IMR-90 (cell line): ENCODE measurements around the gene LRP11. TPM values are rescaled to one million over a fixed set of nuclear protein-coding genes. Genes with fewer than 3 reads are reported as not detected.

ENCODE experiments used
- ATAC-seq: fragments of 200-7000 bp; cut with Tn5 transposase; 2 replicates; pipeline ENCODE4 v1.9.1; 2020; ENCODE audit warnings: low read depth, mild to moderate bottlenecking, moderate library complexity
- BruUV-seq: library from RNA; stranded (reverse); fragments of 400-500 nt; replicated peaks from 2 replicates; lab custom pipeline; 2021; lab: Mats Ljungman, UMichigan
- CTCF ChIA-PET: fragments of 300-600 bp; formaldehyde crosslinking; extraction: SDS; loops from one replicate; lab custom pipeline; 2021; ENCODE audit warnings: antibody characterized with exemption; lab: Yijun Ruan, JAX
- POLR2A ChIA-PET: fragments of 300-600 bp; sonication (Branson Sonifier 250); formaldehyde crosslinking; loops from one replicate; lab custom pipeline; 2022; ENCODE audit warnings: antibody characterized with exemption; ENCODE audit not compliant: unreplicated experiment; lab: Charles Lee
- DNase-seq: peaks from one replicate; pipeline ENCODE4 v3.0.0; 2013
- H2AFZ ChIP-seq: replicated peaks from 2 replicates; pipeline ENCODE3; 2013; ENCODE audit warnings: low read length, mild to moderate bottlenecking; ENCODE audit not compliant: poor library complexity
- H2AK5ac ChIP-seq: 2 replicates; pipeline ENCODE4 v1.6.1; 2013; ENCODE audit warnings: low read depth, low read length, inconsistent platforms
- H2AK9ac ChIP-seq: replicated peaks from 2 replicates; pipeline ENCODE3; 2013; ENCODE audit warnings: mild to moderate bottlenecking, low read depth, low read length, moderate library complexity; ENCODE audit not compliant: poor library complexity
- H2BK120ac ChIP-seq: 2 replicates; pipeline ENCODE4 v1.6.1; 2013; ENCODE audit warnings: low read depth, low read length, inconsistent platforms
- H2BK15ac ChIP-seq: 3 replicates; pipeline ENCODE4 v1.6.1; 2013; ENCODE audit warnings: low read depth, low read length, inconsistent platforms
- H2BK20ac ChIP-seq: 2 replicates; pipeline ENCODE4 v1.6.1; 2013; ENCODE audit warnings: low read depth, mild to moderate bottlenecking, inconsistent platforms, low read length, moderate library complexity
- H2BK5ac ChIP-seq: 2 replicates; pipeline ENCODE4 v1.6.1; 2013; ENCODE audit warnings: mild to moderate bottlenecking, low read depth, low read length, inconsistent platforms; ENCODE audit not compliant: poor library complexity, severe bottlenecking
- H3K14ac ChIP-seq: replicated peaks from 2 replicates; pipeline ENCODE4 v1.6.1; 2013; ENCODE audit warnings: low read depth, low read length, inconsistent platforms
- H3K18ac ChIP-seq: 2 replicates; pipeline ENCODE4 v1.6.1; 2013; ENCODE audit warnings: low read depth, low read length, control low read depth
- H3K23ac ChIP-seq: 2 replicates; pipeline ENCODE4 v1.6.1; 2013; ENCODE audit warnings: low read depth, low read length, inconsistent platforms
- H3K27ac ChIP-seq: 2 replicates; pipeline ENCODE4 v1.5.1; 2013; ENCODE audit warnings: mild to moderate bottlenecking, control low read depth, low read length; ENCODE audit not compliant: insufficient read depth
- H3K27me3 ChIP-seq: 2 replicates; pipeline ENCODE4 v1.6.1; 2013; ENCODE audit warnings: low read length; ENCODE audit not compliant: control insufficient read depth, insufficient read depth
- H3K36me3 ChIP-seq: 2 replicates; pipeline ENCODE4 v1.6.1; 2013; ENCODE audit warnings: low read length, mixed read lengths; ENCODE audit not compliant: control insufficient read depth, insufficient read depth
- H3K4ac ChIP-seq: 2 replicates; pipeline ENCODE4 v1.6.1; 2013; ENCODE audit warnings: low read depth, low read length, inconsistent platforms
- H3K4me1 ChIP-seq: 2 replicates; pipeline ENCODE4 v1.6.1; 2013; ENCODE audit warnings: low read length, mixed read lengths; ENCODE audit not compliant: control insufficient read depth, insufficient read depth
- H3K4me2 ChIP-seq: 2 replicates; pipeline ENCODE4 v1.6.1; 2013; ENCODE audit warnings: low read depth, mild to moderate bottlenecking, control low read depth, low read length, moderate library complexity
- H3K4me3 ChIP-seq: 2 replicates; pipeline ENCODE4 v1.5.1; 2013; ENCODE audit warnings: low read depth, mild to moderate bottlenecking, control low read depth, low read length, moderate library complexity; ENCODE audit not compliant: insufficient read depth
- H3K56ac ChIP-seq: 2 replicates; pipeline ENCODE4 v1.6.1; 2013; ENCODE audit warnings: low read length, inconsistent platforms; ENCODE audit not compliant: insufficient read depth; ENCODE audit errors: extremely low read depth
- H3K79me1 ChIP-seq, 2 experiments: 2 replicates each; pipeline ENCODE4 v1.6.1; 2013; ENCODE audit warnings: low read length in 2 of 2, inconsistent platforms in 1 of 2, low read depth in 1 of 2
- H3K9ac ChIP-seq: 2 replicates; pipeline ENCODE4 v1.6.1; 2013; ENCODE audit warnings: low read depth, low read length, control low read depth
- H3K9me1 ChIP-seq: 2 replicates; pipeline ENCODE4 v1.6.1; 2013; ENCODE audit warnings: low read length, inconsistent platforms; ENCODE audit not compliant: insufficient read depth
- H3K9me3 ChIP-seq: 2 replicates; pipeline ENCODE4 v1.6.1; 2013; ENCODE audit warnings: low read length; ENCODE audit not compliant: control insufficient read depth, insufficient read depth
- H4K20me1 ChIP-seq: 2 replicates; pipeline ENCODE4 v1.6.1; 2013; ENCODE audit warnings: low read length, inconsistent platforms; ENCODE audit not compliant: insufficient read depth
- H4K5ac ChIP-seq: 2 replicates; pipeline ENCODE4 v1.6.1; 2013; ENCODE audit warnings: mild to moderate bottlenecking, low read depth, low read length, control low read depth
- H4K8ac ChIP-seq, 2 experiments: 2 replicates each; pipeline ENCODE4 v1.6.1; 2013; ENCODE audit warnings: low read depth in 2 of 2, low read length in 2 of 2, control low read depth in 1 of 2, inconsistent platforms in 1 of 2
- H4K91ac ChIP-seq: 2 replicates; pipeline ENCODE4 v1.6.1; 2013; ENCODE audit warnings: low read depth, low read length, inconsistent platforms; ENCODE audit not compliant: insufficient read depth
- CEBPB ChIP-seq: IDR thresholded peaks from 2 replicates; pipeline ENCODE4 v1.6.1; 2012; ENCODE audit warnings: low read depth, low read length, improper control_type of control experiment
- CHD1 ChIP-seq: IDR thresholded peaks from 2 replicates; pipeline ENCODE4 v1.6.1; 2012; ENCODE audit warnings: low read depth, low read length, improper control_type of control experiment
- FOS ChIP-seq: fragments of 150-350 bp; IDR thresholded peaks from 2 replicates; pipeline ENCODE4 v1.6.1; 2016; ENCODE audit warnings: low read depth, low read length
- NFE2L2 ChIP-seq: fragments of 150-350 bp; IDR thresholded peaks from 2 replicates; pipeline ENCODE4 v1.6.1; 2016; ENCODE audit warnings: low read depth, mild to moderate bottlenecking, low read length
- POLR2A ChIP-seq: IDR thresholded peaks from 2 replicates; pipeline ENCODE4 v1.6.1; 2012; ENCODE audit warnings: mild to moderate bottlenecking, low read depth, low read length
- RCOR1 ChIP-seq: IDR thresholded peaks from 2 replicates; pipeline ENCODE4 v1.6.1; 2012; ENCODE audit warnings: mild to moderate bottlenecking, low read length, improper control_type of control experiment; ENCODE audit not compliant: insufficient replicate concordance
- SMC3 ChIP-seq: fragments of 150-350 bp; IDR thresholded peaks from 2 replicates; pipeline ENCODE4 v1.6.1; 2016; ENCODE audit warnings: low read depth, mild to moderate bottlenecking, antibody characterized with exemption, low read length, moderate library complexity
- WGBS, 2 experiments: methylation state at CpG; one replicate each; pipeline versions ENCODE4 v1.1.5 to v1.1.7; 2013; ENCODE audit warnings: missing lambda C conversion rate in 2 of 2; ENCODE audit not compliant: insufficient read length in 1 of 2; ENCODE audit errors: extremely low coverage in 2 of 2; 5-methylcytosine and 5-hydroxymethylcytosine counted together
- dilution Hi-C: fragments of 300-500 bp; cut with HindIII; formaldehyde crosslinking; loops from one replicate; pipeline ENCODE4 v1.14.3; 2018; ENCODE audit warnings: low sequenced_read_pairs; ENCODE audit not compliant: unreplicated experiment
- in situ Hi-C: fragments of 300-500 bp; cut with MboI; formaldehyde crosslinking; loops from 3 replicates; pipeline ENCODE4 v1.14.3; 2019; ENCODE audit warnings: low sequenced_read_pairs, inconsistent platforms, mixed read lengths
- intact Hi-C: fragments of 100-400 bp; cut with micrococcal nuclease; formaldehyde crosslinking; loops from 2 replicates; pipeline ENCODE4 v1.10.0; 2022
- polyA plus RNA-seq, 3 experiments: library from polyadenylated mRNA; depleted of rRNA; stranded (reverse); fragments of >200 nt; gene quantifications; 2 replicates each; pipeline ENCODE4 v1.2.3, GENCODE V29; 2012; ENCODE audit warnings: low replicate concordance in 1 of 3
- total RNA-seq: library from RNA; depleted of rRNA; stranded (reverse); fragments of >200 nt; gene quantifications from 2 replicates; pipeline ENCODE4 v1.2.3, GENCODE V29; 2012

The LRP11 gene
- total and polyA plus RNA-seq, 2 of the 4 experiments (the other 2 are of a cell fraction), result 48.8 to 63.8 TPM

DNA sequence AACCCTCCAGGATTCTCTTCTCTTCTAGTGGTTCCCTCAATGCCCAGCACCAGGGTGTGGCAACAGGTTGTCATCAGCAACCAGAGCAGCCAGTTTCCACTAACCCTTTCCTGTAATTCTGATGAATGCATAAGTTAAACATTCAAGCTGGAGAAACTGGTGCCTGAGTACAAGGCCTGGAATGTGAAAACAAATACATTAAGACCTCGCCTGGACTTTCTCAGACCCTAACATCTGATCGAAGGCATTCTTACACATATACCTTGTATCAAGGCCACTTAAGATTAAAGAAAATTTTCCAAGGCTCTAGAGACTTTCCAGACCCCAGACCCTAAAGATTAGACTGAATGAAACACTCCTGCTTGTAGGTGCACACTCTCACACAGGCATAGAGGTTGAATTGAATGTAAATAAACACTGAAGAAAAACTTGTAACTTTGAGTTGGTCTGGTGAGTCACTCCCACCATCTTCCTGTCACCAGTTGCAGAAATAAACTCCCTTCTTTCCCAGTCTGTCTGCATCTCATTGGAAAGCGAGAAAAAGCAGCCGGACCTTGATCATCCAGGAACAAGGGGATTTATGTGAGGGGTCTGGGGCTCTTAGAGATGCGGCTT lies 9.0 kb downstream of the LRP11 start:
- ATAC-seq, result peak; percentile 80
- H4K91ac ChIP-seq, result peak overlapping the region; percentile 98
- peak overlapping the region; percentile 86 for H4K5ac ChIP-seq
- peak; percentile 94 for DNase-seq
- H3K14ac ChIP-seq, result peak overlapping the region; percentile 91
- H2BK20ac ChIP-seq, result peak overlapping the region; percentile 98
- peak overlapping the region; percentile 85 for H3K9ac ChIP-seq
- CTCF ChIA-PET, result no interaction called here
- intact Hi-C loops, result no loop called here
- peak overlapping the region; percentile 98 for H2BK5ac ChIP-seq
- H2BK15ac ChIP-seq, result peak overlapping the region; percentile 98; the same call in 2 of the 3 replicates
- H3K4me3 ChIP-seq, result peak overlapping the region; percentile 34; the same call in 1 of the 2 replicates
- H3K27me3 ChIP-seq, result no peaks in the 10 kb centered on the region
- no CpG with 5 or more reads among the region's 5 CpGs for WGBS, 2 experiments
- peak overlapping the region; percentile 99 for H2BK120ac ChIP-seq
- peaks cover 4% of the 10 kb centered on the region for H3K36me3 ChIP-seq
- peaks cover 2% of the 10 kb centered on the region; the same call in 1 of the 2 replicates for H4K20me1 ChIP-seq
- H2AK9ac ChIP-seq, result peak overlapping the region; percentile 92
- peak overlapping the region; percentile 90; the same call in 1 of the 2 replicates for H3K18ac ChIP-seq
- no peak for TF ChIP-seq SMC3
- TF ChIP-seq CHD1, result peak; percentile 88; the same call in 1 of the 2 replicates
- TF ChIP-seq CEBPB, result peak; percentile 87
- TF ChIP-seq FOS, result peak; percentile 79; the same call in 1 of the 2 replicates
- peak; percentile 14 for TF ChIP-seq RCOR1
- TF ChIP-seq NFE2L2, result no peak
- TF ChIP-seq POLR2A, result peak; percentile 83
- POLR2A ChIA-PET, result interaction anchor here (0.6 kb wide), 1 partner anchor 129 kb away, joined by 4 read pairs; no protein-coding TSS in a partner anchor
- peaks cover 22% of the 10 kb centered on the region for H3K9me1 ChIP-seq
- H4K8ac ChIP-seq, result peak overlapping the region; percentile 73 to 95; a peak in 3 of 4 replicates
- H2AK5ac ChIP-seq, result no peak overlapping the region
- H3K79me1 ChIP-seq, result peaks cover 14 to 56% of the 10 kb centered on the region in 2 experiments
- H3K4me2 ChIP-seq, result peak overlapping the region; percentile 82
- dilution Hi-C loops, result no loop called here
- H2AFZ ChIP-seq, result no peak overlapping the region
- peak overlapping the region; percentile 93 for H3K56ac ChIP-seq
- H3K4ac ChIP-seq, result peak overlapping the region; percentile 98
- H3K27ac ChIP-seq, result peak overlapping the region; percentile 97
- peak overlapping the region; percentile 79; the same call in 1 of the 2 replicates for H3K23ac ChIP-seq
- H3K4me1 ChIP-seq, result peaks cover 26% of the 10 kb centered on the region
- H3K9me3 ChIP-seq, result no peaks in the 10 kb centered on the region
- in situ Hi-C loops, result no loop called here
- no TSS peak for BruUV-seq
